NCI-H2081 (cell line): Measurements from ENCODE around the gene SAT2.
"Not testable (repeated sequence)": the region's sequence is repeated elsewhere in the genome, so short reads cannot be mapped to it uniquely, and the experiment has no call there.

ENCODE experiments used
- DNase-seq, 2 experiments: peaks; one replicate each; lab custom pipeline; 2025; lab: John Stamatoyannopoulos, UW

Gene SAT2

DNA sequence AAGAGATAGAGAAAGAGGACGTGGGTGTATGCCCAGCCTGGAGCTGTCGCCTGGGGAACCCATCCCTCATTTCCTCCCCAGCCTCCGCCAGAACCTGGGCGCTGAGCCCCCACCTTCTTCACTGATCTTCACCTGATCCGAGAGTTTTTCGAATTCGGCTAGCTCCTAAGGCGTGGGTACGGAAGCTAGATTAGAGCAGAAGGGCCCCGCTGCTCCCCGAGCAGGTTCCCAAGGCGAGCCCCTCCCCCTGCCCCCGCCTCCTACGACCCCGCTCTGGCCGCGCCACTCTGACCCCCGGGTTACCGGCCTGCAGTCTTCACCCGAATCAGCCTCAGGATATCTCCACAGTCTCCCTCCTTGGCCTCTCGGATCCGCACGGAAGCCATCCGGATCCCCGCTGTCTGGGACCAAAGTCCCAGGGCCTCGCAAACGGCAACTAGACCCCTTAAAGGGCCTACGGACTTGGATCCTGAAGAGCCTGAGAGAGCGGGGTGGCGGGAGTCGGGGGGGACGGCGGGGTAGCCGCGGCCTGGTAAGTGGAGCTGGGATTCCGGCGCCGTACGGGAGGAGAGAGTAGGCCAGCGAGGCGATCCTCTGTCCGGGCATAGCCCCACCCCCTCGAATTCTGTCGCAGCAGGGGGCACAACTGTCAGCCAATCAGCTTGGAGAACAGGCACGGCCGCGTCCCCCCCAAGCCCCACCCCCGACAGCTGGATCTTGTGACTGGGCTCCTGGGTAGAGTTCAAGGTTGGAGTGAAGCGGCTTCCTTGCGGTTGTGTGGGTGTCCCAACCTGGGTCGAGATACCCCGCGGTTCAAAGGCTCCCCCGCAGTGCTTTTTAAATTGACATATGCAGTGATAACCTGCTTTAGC, at the start of gene SAT2:
SAT2 (minus strand) TSS at position 572 of the 872 bp plus-strand sequence; CDS start at position 386, 186 bp downstream.
- no peak for DNase-seq

DNA sequence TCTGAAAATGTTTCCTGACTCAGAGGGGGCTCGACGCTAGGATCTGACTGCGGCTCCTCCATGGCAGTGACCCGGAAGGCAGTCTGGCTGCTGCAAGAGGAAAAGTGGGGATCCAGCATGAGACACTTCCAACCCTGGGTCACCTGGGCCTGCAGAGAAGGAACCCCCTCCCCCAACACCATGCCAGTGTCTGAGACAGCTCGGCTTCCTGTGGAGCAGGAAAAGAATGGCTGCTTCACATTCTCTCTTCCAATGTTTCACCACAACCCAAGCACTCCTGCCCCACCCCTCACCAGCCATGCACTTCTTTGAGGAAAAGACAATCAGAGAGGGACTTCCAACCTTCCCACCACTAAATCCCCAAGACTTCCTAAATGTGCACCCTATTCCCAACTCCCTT, 48.9 kb upstream of the SAT2 start:
- DNase-seq, result no peak

- no peak for DNase-seq
Observed at GRCh38 chr17:7674934-7675333, 47.3 kb upstream of the SAT2 start.

DNA sequence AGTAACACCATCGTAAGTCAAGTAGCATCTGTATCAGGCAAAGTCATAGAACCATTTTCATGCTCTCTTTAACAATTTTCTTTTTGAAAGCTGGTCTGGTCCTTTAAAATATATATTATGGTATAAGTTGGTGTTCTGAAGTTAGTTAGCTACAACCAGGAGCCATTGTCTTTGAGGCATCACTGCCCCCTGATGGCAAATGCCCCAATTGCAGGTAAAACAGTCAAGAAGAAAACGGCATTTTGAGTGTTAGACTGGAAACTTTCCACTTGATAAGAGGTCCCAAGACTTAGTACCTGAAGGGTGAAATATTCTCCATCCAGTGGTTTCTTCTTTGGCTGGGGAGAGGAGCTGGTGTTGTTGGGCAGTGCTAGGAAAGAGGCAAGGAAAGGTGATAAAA, 45.6 kb upstream of the SAT2 start:
- DNase-seq, result no peak

DNA sequence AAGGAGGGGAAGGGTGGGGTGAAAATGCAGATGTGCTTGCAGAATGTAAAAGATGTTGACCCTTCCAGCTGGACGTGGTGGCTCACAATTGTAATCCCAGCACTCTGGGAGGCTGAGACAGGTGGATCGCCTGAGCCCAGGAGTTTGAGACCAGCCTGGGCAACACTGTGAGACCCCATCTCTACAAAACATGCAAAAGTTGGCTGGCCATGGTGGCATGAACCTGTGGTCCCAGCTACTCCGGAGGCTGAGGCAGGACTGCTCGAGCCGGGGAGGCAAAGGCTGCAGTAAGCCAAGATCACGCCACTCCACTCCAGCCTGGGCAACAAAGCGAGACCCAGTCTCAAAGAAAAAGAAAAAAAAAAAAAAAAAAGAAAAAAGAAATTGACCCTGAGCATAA, 40.9 kb upstream of the SAT2 start:
- DNase-seq, result no peak

GRCh38 chr17:7667656-7668406, 40.2 kb upstream of the SAT2 start:
- no peak for DNase-seq

DNA sequence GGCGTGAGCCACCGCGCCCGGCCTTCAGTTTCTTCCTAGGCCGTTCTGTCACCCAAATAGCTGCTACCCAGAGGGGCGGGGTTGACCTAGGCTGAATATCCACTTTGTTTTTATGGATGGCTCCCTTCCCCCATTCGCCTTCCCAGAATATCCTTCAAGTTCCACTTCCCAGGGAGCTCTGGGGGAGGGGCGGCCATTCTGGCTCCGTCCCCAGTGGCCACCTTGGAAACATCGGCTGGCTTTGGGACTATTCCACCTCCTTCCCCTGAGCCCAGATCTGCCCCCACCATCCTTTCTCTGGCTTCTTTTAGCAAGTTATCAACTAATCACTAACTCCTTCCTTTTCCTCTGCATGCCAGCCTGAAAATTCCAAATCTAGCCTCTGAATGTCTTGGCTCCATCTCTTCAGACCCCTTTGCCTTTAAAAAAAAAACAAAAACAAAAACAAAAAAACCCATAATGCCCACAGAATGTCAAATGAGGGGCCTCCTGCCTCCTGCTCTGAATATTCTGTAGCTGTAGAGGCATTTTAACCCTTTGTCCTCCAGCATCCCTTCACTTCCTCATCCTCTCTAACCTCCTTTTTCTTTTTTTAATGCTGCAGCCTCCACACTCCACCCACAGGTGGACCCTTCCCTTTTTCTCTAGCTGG, 29.5 kb upstream of the SAT2 start:
- no peak for DNase-seq

DNA sequence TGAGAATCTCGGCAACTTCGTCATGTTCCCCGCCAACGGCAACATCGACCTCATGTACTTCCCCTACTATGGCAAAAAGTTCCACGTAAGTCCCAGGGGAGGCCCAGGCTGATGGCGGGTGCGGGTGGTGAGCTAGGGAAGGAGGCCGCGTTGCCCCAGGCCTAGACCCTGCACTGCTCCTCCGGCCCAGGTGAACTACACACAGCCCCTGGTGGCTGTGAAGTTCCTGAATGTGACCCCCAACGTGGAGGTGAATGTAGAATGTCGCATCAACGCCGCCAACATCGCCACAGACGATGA, 27.9 kb upstream of the SAT2 start:
- no peak for DNase-seq

DNA sequence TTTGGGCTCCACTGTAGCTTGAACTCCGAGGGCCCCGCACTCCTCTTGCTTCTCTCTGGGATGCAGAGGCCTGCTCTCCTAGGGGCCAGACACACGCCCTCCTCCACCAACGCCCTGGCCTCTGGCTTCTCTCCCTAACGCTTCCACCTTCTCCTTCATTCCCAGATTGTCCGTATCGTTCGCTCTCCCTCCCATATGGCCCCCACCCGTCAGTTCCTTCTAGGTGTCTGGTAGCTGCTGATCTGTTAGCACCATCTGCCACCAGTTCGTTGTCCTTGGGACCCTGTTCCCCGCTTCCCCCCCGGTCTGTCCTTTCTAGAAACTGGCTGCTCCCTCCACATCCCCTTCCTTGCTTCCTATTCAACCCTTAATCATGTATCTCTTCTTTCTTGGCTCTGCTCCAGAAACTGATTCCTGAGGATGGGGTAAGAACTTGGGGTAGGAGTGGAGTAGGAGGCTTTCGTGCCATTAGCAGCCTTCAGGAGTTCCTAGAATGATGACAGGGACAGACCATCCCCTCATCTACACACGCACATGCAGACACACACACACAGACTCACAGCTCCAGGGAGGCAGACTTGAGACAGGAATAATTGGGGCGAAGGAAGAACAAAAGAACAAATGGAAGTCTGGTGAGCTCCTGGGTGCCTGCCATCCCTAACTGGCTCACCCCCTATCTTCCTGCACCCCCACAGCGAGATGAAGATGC, 27.4 kb upstream of the SAT2 start:
- DNase-seq, result no peak

DNA sequence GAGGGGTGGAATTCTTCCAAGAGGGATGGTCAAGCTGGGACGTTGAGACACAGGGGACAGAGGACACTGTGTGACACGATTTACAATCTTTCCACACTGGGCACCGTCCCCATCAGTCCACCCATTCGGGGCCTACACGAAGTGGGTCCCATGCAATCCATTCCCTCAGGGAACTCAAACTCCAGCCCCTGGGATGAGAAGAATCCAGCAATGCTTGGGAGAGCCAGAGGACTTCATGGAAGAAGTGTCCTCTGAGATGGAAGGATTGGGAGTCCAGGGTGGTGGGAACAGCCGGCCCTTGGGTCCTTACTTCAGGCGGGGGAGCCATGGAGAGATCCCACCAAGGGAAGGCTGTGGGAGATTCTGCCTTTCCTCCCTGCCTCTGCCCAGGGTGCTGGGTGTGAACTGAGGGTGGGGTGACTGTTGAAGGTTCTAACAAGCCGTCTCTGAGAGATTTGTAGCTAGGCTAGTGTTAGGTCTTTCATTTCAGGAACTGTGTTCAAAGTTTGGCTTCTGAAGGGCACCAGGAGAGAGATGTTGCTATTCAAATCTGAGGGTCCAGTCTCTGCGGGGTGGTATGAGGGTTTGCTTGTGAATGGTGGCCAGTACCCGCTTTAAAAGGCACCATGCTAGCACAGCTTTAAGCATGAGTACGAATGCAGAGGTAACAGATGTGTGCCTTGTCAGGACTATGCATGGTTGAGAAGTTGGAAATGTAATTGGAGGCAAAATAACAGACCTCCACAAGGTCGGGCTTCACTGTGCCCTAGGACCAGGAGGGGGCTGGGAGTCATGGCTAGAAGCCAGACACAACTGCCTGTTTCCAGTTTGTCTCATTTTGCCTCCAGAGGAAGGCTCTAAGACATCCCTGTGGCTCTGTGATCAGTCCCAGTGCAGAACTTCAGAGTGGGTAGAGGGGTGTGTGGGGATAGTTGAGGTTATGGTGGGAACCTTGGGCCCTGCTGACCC, 25.1 kb upstream of the SAT2 start:
- no peak for DNase-seq

DNA sequence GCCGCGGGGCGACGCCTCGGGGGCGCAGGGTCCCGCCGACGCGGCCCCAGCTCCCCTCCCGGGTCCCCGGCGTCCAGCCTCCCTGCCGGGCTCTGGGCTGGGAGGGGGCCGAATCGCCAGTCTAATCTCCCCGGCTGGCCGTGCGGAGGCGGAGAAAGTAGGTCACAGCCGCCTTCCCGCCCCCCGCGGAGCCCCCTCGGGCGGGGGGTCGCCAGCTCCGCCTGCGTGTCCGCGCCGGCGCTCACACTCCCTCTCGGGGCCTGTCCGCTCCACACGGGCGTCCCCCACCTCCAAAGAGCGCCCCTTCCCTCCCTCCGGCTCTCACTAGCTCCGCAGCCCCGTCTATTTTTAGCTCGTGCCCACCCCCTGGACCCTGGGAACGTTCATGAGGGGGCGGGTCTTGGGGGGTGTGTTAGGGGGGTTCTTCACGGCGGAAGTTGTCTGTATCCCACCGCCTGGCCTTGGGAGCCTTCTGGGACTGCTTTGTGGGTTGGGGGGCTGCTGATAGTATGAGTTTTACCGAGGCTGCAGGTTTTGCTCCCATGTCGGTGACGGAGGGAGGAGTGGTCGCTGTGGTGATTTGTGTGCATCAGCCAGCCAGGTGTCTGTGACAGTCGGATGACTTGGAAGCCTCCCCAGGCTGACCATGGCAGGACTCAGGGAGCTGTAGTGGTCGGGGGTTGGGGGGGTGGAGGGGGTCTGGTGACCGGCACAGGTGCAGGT, 24.2 kb upstream of the SAT2 start:
- no peak for DNase-seq

DNA sequence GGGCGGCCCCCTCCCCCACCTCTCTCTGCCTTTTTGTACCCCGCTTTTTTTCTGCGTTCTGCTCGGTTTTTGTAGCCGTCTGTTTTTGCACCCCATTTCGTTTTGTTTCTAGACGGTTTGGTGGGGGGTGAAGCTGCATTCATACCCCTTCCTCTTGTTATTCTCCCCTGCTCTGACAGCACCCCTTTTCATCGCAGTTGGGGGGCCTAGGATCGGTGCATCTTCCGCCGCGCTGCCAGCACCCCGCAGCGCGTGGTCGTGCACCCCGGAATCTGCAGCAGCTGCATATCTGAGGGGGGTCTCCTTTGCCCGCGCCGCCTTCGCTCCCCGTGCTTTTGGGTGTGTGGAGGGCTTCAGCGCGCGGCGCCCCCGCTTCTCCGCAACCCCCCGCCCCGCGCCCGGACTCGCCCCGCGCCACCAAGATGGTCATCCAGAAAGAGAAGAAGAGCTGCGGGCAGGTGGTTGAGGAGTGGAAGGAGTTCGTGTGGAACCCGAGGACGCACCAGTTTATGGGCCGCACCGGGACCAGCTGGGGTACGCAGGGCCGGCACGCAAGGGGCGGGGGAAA, 23.6 kb upstream of the SAT2 start:
- DNase-seq, result no peak

GRCh38 chr17:7650509-7651096, 23.0 kb upstream of the SAT2 start, which contains the start of gene ATP1B2:
Gene ATP1B2 (plus strand): TSS chr17:7650926. CDS start chr17:7651519, 593 bp downstream.
- no peak for DNase-seq

DNA sequence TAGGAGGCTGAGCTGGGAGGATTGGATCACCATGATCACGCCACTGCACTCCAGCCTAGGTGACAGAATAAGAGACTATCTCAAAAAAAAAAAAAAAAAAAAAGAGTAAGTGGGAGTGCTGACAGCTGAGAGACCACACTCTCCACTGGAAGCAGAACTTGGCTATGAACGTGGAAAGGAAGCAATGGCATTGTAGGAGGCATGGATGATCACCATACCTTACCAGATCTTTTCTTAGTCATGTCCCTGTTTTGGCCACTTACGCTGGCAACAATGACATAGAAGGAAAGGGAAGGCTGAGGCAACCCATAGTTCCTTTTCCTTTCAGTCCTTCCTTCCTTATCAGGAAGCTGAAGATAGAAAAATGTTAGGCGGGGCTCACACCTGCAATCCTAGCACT, 19.4 kb upstream of the SAT2 start:
- no peak for DNase-seq

GRCh38 chr17:7646457-7646856, 18.8 kb upstream of the SAT2 start:
- no peak for DNase-seq

DNA sequence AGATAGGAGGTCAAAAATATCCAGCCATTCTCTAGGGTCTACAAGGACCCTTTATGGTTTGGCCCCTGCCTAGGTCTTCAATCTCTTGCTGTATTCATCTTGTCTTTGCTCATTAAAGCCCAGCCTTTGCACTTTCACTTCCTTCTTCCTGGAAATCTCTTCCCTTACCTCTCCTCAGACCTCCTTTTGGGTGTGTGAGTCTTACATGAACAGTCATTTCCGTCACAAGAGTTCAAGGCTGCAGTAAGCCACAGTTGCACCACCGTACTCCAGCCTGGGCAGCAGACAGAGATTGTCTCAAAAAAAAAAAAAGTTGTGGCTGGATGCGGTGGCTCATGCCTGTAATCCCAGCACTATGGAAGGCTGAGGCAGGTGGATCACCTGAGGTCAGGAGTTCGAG, 17.2 kb upstream of the SAT2 start:
- no peak for DNase-seq

DNA sequence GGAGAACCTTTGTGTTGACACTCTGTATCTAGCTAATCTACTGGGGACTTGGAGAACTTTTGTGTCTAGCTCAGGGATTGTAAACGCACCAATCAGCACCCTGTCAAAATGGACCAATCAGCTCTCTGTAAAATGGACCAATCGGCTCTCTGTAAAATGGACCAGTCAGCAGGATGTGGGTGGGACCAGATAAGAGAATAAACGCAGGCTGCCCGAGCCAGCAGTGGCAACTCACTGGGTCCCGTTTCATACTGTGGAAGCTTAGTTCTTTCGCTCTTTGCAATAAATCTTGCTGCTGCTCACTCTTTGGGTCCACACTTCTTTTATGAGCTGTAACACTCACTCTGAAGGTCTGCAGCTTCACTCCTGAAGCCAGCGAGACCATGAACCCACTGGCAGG, 14.0 kb upstream of the SAT2 start:
- not testable (repeated sequence) for DNase-seq

GRCh38 chr17:7640783-7641182, 13.2 kb upstream of the SAT2 start:
- DNase-seq, result no peak

DNA sequence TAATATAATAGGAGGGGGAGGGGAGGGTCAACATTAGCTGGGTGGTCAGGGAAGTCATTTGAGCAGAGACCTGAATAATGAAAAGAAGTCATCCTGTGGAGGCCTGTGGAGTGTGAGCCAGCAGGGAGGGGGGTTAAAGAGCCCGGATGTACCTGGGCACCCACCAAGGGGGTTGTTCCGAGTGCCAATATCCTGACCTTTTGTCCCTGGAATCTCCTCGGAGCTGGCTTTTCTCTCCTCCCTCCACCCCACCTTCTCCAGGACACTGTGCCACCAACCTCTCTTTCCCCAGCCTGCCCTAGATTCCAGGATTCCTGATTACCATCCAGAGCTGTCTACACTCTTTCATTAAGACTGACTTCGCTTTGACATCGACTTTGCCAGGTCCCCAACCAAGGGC, 8.5 kb upstream of the SAT2 start:
- no peak for DNase-seq

DNA sequence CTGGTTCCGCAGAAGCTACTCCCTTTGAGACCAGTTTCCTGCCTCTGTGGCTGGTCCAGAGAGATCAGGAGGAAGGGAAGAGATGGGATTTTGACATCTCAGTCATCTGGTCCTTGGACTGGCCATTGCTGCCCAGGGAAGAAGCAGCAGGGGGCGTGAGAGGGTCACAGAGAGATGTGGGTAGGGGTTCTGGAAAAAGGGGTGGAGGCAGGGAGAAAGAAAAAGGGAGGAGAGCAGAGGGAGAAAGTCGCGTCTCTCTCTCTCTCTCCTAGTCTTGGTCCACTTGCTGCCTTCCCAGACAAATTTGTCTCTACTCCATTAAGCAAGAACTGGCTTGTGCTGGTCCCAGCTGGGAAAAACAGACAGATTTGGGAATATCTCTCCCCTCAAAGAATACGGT, 6.8 kb upstream of the SAT2 start:
- no peak for DNase-seq
